Activated CD4-positive, alpha-beta memory T cell treated with anti-CD3 and anti-CD28 coated beads, Interleukin-2, amount 10 ng/mL, durations not matched to agents 7 days and 5 days (primary cell): ENCODE measurements around the gene CP. TPM values are rescaled to one million over a fixed set of nuclear protein-coding genes. Genes with fewer than 3 reads are reported as not detected.

Source experiments
- CTCF ChIA-PET: fragments of 350-600 bp; sonication (Branson Sonifier 250); formaldehyde crosslinking; loops from one replicate; lab custom pipeline; 2021; ENCODE audit warnings: antibody characterized with exemption, inconsistent platforms; lab: Charles Lee
- POLR2A ChIA-PET: fragments of 350-600 bp; sonication (Branson Sonifier 250); formaldehyde crosslinking; loops from one replicate; lab custom pipeline; 2021; ENCODE audit warnings: antibody characterized with exemption; lab: Charles Lee
- DNase-seq: peaks from one replicate; pipeline ENCODE4 v3.0.0-alpha.2; 2020
- H3K27ac Mint-ChIP-seq: one replicate; pipeline ENCODE4 v1.8.0; 2021; ENCODE audit warnings: mild to moderate bottlenecking, mixed read lengths
- H3K27me3 Mint-ChIP-seq: one replicate; pipeline ENCODE4 v1.8.0; 2021; ENCODE audit warnings: mixed read lengths
- H3K36me3 Mint-ChIP-seq: one replicate; pipeline ENCODE4 v1.8.0; 2021; ENCODE audit warnings: low read depth, mixed read lengths
- H3K4me1 Mint-ChIP-seq: one replicate; pipeline ENCODE4 v1.8.0; 2021; ENCODE audit warnings: mixed read lengths
- H3K4me3 Mint-ChIP-seq: one replicate; pipeline ENCODE4 v1.8.0; 2021; ENCODE audit warnings: mild to moderate bottlenecking, mixed read lengths
- H3K9me3 Mint-ChIP-seq: one replicate; pipeline ENCODE4 v1.8.0; 2021; ENCODE audit warnings: mixed read lengths
- total RNA-seq, 2 experiments: library from RNA; stranded (reverse); gene quantifications; one replicate each; pipeline ENCODE4 v1.2.3, GENCODE V29; 2021

The CP gene
- total RNA-seq, 2 experiments from 2014 or later = not detected

DNA sequence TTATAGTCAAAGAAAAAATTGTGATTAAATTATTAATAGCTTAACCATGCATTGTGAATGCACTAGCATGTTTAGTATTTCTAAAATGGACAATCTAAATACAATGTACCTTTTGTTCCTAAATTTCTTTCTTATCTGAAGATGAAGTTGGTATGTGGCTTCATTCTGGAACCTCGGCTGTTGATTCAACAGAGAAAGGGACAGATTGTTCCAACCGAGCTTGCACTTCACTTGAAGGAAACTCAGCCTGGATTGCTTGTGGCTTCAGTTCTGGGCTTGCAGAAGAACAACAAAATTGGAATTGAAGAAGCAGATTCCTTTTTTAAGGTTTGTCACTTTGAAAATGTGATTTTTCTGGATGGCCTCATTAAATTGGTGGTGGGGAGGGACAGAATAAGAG, 59.6 kb downstream of the CP start:
- no peaks in the 10 kb centered on the region for H3K4me1 Mint-ChIP-seq
- CTCF ChIA-PET = no interaction called here
- H3K9me3 Mint-ChIP-seq = no peaks in the 10 kb centered on the region

DNA sequence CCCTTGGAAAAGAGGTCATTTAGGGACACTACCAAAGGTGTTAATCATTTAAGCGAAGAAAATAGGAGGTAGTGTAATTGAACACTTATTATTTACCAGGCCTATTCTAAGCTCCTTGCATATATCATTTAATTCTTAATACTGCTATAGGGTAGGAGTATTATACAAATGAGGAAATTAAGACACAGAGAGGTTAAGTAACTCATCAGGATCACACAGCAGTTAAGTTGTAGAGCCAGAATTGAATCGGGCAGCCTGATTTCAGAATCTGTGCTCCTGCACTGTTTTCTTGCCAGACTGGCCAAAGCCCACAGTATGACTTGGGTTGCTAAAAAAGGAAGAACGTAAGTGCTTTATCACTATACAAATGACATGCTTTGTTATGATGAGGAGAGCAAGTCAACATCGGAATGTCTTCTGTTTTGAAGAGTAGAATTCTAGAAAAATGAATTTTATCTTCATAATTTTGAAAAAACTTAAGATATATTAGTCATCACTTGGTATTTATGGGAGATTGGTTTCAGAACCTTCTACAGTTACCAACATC, 60.8 kb downstream of the CP start:
- Mint-ChIP-seq H3K27ac (no peak overlapping the region), H3K9me3 (no peaks in the 10 kb centered on the region), H3K36me3 (peaks cover 44% of the 10 kb centered on the region), H3K4me1 (no peaks in the 10 kb centered on the region), H3K27me3 (no peaks in the 10 kb centered on the region), H3K4me3 (no peak overlapping the region)
- DNase-seq = no peak
- ChIA-PET CTCF (no interaction called here), POLR2A (interaction anchor here (0.9 kb wide), 1 partner anchor 31 kb away, joined by 3 read pairs; no protein-coding TSS in a partner anchor)

More for the DNA sequence above, 59.6 kb downstream of the CP start:
- Mint-ChIP-seq H3K36me3 (peaks cover 46% of the 10 kb centered on the region), H3K27me3 (no peaks in the 10 kb centered on the region), H3K4me3 (no peak overlapping the region), H3K27ac (no peak overlapping the region)
- no peak for DNase-seq
- POLR2A ChIA-PET = no interaction called here

DNA sequence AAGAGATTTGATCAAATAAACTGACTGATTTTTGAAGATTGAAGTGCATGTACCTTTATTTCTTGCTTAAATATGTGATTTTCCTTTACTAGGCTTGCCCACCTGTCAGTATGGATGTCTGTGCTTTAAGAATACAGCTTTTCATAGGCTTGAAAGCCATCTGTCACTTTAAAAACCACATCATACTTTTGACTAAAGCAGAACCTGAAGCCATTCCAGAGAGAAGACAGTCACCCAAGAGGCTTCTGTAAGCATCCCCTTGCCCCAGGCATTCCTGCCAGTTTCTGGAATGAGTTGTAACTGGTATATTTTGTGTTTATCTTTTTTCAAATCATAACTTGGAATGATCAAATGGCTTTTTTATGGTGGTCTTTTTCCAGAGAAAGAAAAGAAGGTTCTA, 68.2 kb downstream of the CP start:
- POLR2A ChIA-PET = interaction anchor here (1.5 kb wide), 1 partner anchor 24 kb away, joined by 7 read pairs; no protein-coding TSS in a partner anchor
- DNase-seq = no peak
- peaks cover 50% of the 10 kb centered on the region for H3K36me3 Mint-ChIP-seq

DNA sequence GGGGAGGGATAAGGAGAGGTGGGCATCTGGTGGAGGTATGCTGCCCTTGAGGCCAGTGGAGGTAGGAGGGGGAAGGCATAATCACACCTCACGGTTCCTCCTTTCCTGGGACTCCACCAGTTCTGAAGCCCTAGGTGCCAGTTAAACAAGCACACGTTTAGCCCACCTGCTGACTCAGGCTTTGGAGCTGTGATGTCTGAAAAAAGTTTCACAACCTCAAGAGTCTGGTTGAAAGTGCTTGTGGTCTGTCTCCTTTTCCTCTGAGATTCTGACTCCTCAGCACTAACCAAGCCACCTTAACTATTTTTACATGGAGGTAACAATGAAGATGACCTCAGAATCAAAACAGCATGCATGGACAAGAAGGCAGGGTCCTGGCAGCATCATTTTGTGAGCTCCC, 69.2 kb downstream of the CP start:
- no peak overlapping the region for H3K27ac Mint-ChIP-seq
- no peaks in the 10 kb centered on the region for H3K9me3 Mint-ChIP-seq
- H3K36me3 Mint-ChIP-seq = peaks cover 51% of the 10 kb centered on the region
- no peaks in the 10 kb centered on the region for H3K27me3 Mint-ChIP-seq
- POLR2A ChIA-PET = interaction anchor here (1.0 to 1.5 kb wide), 2 partner anchors 23 to 24 kb away, joined by 3 to 7 read pairs; no protein-coding TSS in a partner anchor
- peak; percentile 45 for DNase-seq
- peaks cover 18% of the 10 kb centered on the region for H3K4me1 Mint-ChIP-seq
- no peak overlapping the region for H3K4me3 Mint-ChIP-seq
- CTCF ChIA-PET = interaction anchor here (1.6 kb wide), 1 partner anchor 197 kb away, joined by 4 read pairs; no protein-coding TSS in a partner anchor

More for the DNA sequence above, 68.2 kb downstream of the CP start:
- CTCF ChIA-PET = interaction anchor here (1.6 kb wide), 1 partner anchor 198 kb away, joined by 4 read pairs; no protein-coding TSS in a partner anchor
- no peak overlapping the region for H3K4me3 Mint-ChIP-seq
- no peaks in the 10 kb centered on the region for H3K9me3 Mint-ChIP-seq
- peaks cover 18% of the 10 kb centered on the region for H3K4me1 Mint-ChIP-seq
- no peaks in the 10 kb centered on the region for H3K27me3 Mint-ChIP-seq
- H3K27ac Mint-ChIP-seq = no peak overlapping the region

DNA sequence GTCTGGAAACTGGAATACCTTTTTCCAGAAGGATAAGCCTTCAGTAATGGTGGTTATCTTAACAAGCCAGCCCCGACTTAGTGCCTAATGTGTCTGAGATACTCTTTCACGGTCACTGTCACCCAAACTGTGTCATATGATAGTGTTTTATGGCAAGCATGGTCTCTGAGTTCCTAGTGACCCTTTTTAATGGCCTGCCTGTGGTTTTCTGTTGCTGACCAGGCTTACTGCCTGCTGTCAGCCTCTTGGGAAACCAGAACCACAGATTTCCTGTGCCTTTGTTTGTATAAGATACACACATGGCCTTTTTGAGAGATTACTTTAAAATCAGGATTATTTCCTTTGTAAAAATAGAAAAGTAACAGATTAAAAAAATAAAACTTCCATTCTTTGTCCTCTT, 69.8 kb downstream of the CP start:
- no peaks in the 10 kb centered on the region for H3K27me3 Mint-ChIP-seq
- H3K4me3 Mint-ChIP-seq = no peak overlapping the region
- H3K27ac Mint-ChIP-seq = no peak overlapping the region
- CTCF ChIA-PET = interaction anchor here (1.6 kb wide), 1 partner anchor 197 kb away, joined by 4 read pairs; no protein-coding TSS in a partner anchor
- no peaks in the 10 kb centered on the region for H3K9me3 Mint-ChIP-seq
- no peak for DNase-seq
- POLR2A ChIA-PET = no interaction called here
- peaks cover 48% of the 10 kb centered on the region for H3K36me3 Mint-ChIP-seq
- peaks cover 18% of the 10 kb centered on the region for H3K4me1 Mint-ChIP-seq

DNA sequence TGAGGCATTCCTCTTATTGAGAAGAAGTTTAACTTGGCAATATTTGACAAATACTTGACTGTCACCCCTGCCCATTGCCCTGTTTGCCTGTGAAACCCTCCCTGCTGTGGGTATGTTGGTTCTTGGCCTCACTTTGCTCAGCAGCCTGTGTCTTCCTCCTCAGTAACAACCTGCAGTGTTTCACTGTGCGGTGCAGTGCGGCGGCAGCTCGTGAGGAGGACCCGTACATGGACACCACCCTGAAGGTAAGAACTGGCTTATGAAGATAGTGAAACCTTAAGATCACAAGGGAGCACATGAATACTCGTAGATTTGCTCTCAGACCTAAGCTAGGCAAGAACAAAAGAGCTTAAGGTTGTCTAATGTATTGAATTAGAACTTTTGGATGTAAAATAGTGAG, 71.2 kb downstream of the CP start:
- no peak overlapping the region for H3K27ac Mint-ChIP-seq
- no peak overlapping the region for H3K4me3 Mint-ChIP-seq
- H3K36me3 Mint-ChIP-seq = peaks cover 46% of the 10 kb centered on the region
- H3K27me3 Mint-ChIP-seq = no peaks in the 10 kb centered on the region
- H3K4me1 Mint-ChIP-seq = peaks cover 20% of the 10 kb centered on the region
- DNase-seq = no peak
- no peaks in the 10 kb centered on the region for H3K9me3 Mint-ChIP-seq
- CTCF ChIA-PET = no interaction called here
- POLR2A ChIA-PET = no interaction called here

DNA sequence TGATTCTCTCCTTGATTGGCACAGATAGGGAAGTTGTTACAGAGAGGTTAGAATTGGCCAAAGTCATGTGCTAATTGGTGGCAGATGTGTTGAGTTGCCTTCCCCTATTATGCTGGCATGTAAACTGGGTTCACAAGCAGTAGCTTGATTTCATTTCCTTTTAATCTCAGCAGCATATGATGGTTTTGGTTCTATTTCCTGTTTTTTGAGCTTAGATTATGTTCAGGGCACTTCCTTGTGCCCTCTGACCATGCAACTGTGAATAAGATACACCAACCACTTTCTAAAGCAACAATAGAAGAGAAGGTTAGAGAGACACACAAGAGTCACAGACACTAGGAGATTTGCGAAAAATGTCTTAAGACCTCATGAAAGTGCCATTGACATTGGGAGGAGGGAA, 75.7 kb downstream of the CP start:
- POLR2A ChIA-PET = interaction anchor here (1.7 kb wide), 1 partner anchor 16 kb away, joined by 10 read pairs; the partner anchor contains the start of gene HPS3

DNA sequence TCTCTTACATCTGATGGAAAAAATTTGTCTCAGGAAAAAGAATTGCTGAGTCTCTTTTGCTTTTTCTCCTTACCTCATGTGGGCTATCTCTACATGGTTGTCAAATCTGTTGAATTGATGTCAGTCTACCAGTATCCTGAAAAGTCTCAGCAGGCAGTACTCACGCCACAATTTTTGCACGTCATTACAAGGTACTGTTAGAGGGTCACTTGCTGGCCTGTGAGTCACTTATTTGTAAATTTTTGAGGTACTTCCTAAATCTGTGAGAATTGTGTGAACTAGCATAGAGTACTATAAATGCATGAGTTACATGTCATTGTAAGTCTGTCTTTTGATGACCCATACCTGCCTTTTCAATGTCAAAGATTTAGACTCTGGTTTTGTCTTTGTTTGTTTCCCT, 76.3 kb downstream of the CP start:
- Mint-ChIP-seq H3K4me1 (peaks cover 6% of the 10 kb centered on the region), H3K27ac (no peak overlapping the region), H3K4me3 (no peak overlapping the region), H3K27me3 (no peaks in the 10 kb centered on the region), H3K36me3 (peaks cover 44% of the 10 kb centered on the region), H3K9me3 (no peaks in the 10 kb centered on the region)
- CTCF ChIA-PET = interaction anchor here (1.3 kb wide), 1 partner anchor 15 kb away, joined by 3 read pairs; no protein-coding TSS in a partner anchor
- POLR2A ChIA-PET = interaction anchor here (1.7 kb wide), 1 partner anchor 16 kb away, joined by 10 read pairs; the partner anchor contains the start of gene HPS3
- DNase-seq = no peak

More for the DNA sequence above, 75.7 kb downstream of the CP start:
- no peak overlapping the region for H3K27ac Mint-ChIP-seq
- peaks cover 6% of the 10 kb centered on the region for H3K4me1 Mint-ChIP-seq
- H3K4me3 Mint-ChIP-seq = no peak overlapping the region
- no peak for DNase-seq
- H3K9me3 Mint-ChIP-seq = no peaks in the 10 kb centered on the region
- H3K27me3 Mint-ChIP-seq = no peaks in the 10 kb centered on the region
- peaks cover 47% of the 10 kb centered on the region for H3K36me3 Mint-ChIP-seq
- CTCF ChIA-PET = interaction anchor here (1.1 to 1.3 kb wide), 2 partner anchors 16 to 17 kb away, joined by 3 to 4 read pairs; partner anchors contain the start of gene HPS3

DNA sequence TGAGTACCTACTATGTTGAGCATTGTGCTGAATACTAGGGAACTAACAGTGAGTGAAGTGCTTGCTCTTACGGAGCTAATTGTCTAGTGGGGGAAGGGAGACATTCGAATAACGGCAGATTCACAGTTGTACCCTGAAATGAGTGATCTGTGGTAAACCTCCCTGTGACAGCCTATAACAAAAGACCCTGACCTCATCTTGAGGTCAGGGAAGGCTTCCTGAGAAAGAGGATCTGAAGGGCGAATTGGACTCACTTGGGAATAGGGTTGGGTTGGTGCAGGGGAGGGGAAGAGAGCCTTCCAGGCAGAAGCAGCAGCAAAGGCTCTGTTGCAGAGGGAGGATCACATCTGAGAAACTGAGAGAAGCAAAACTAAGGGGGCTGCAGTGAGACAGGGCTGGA, 78.9 kb downstream of the CP start:
- peaks cover 28% of the 10 kb centered on the region for H3K36me3 Mint-ChIP-seq
- H3K27ac Mint-ChIP-seq = no peak overlapping the region
- no peak overlapping the region for H3K4me3 Mint-ChIP-seq
- no peak for DNase-seq
- H3K9me3 Mint-ChIP-seq = no peaks in the 10 kb centered on the region
- H3K4me1 Mint-ChIP-seq = peaks cover 6% of the 10 kb centered on the region
- POLR2A ChIA-PET = no interaction called here
- no peaks in the 10 kb centered on the region for H3K27me3 Mint-ChIP-seq
- CTCF ChIA-PET = no interaction called here

DNA sequence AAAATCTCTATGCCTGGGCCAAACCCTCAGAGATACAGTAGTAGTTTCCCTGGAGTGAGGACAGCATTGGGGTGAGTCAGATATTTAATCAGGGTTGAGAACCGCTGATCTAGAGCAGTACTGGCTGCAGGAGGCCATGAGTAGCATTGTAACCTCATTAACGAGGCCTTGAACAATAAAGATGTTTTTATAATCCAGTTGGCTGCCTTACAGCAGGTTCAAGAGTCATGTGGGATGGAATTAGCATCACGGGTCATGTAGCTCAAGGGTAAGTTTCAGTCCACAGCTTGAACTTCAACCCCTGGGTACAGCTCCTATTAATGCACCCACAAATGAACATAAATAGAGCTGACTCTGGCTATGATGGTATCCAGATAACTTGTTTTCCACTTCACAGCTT, 87.1 kb downstream of the CP start:
- CTCF ChIA-PET = no interaction called here

DNA sequence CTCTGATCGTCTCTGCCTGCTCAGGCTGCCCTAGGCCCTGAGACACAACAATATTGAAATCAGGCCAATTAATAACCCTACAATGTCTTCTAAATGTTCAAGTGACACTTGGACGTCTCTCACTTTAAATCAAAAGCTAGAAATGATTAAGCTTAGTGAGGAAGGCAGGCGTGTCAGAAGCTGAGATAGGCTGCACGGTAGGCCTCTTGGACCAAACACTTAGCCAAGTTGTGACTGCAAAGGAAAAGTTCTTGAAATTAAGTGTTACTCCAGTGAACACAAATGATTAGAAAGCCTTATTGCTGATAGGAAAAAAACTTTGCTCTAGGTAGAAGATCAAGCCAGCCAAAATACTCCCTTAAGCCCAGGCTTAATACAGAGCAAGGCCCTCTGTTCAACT, 90.0 kb downstream of the CP start:
- no peak overlapping the region for H3K27ac Mint-ChIP-seq
- H3K4me3 Mint-ChIP-seq = peak overlapping the region; percentile 56
- peaks cover 36% of the 10 kb centered on the region for H3K4me1 Mint-ChIP-seq
- H3K27me3 Mint-ChIP-seq = peaks cover 6% of the 10 kb centered on the region
- no peaks in the 10 kb centered on the region for H3K9me3 Mint-ChIP-seq
- ChIA-PET CTCF (interaction anchor here (3.8 kb wide), 1 partner anchor 11 kb away, joined by 27 read pairs; no protein-coding TSS in a partner anchor), POLR2A (interaction anchor here (0.6 to 0.8 kb wide), 2 partner anchors 9 to 11 kb away, joined by 3 to 4 read pairs; no protein-coding TSS in a partner anchor)
- no peak for DNase-seq
- peaks cover 14% of the 10 kb centered on the region for H3K36me3 Mint-ChIP-seq

More for the DNA sequence above, 87.1 kb downstream of the CP start:
- POLR2A ChIA-PET = no interaction called here
- Mint-ChIP-seq H3K27ac (no peak overlapping the region), H3K27me3 (no peaks in the 10 kb centered on the region), H3K4me1 (peaks cover 28% of the 10 kb centered on the region), H3K9me3 (no peaks in the 10 kb centered on the region), H3K36me3 (peaks cover 14% of the 10 kb centered on the region), H3K4me3 (no peak overlapping the region)
- no peak for DNase-seq

DNA sequence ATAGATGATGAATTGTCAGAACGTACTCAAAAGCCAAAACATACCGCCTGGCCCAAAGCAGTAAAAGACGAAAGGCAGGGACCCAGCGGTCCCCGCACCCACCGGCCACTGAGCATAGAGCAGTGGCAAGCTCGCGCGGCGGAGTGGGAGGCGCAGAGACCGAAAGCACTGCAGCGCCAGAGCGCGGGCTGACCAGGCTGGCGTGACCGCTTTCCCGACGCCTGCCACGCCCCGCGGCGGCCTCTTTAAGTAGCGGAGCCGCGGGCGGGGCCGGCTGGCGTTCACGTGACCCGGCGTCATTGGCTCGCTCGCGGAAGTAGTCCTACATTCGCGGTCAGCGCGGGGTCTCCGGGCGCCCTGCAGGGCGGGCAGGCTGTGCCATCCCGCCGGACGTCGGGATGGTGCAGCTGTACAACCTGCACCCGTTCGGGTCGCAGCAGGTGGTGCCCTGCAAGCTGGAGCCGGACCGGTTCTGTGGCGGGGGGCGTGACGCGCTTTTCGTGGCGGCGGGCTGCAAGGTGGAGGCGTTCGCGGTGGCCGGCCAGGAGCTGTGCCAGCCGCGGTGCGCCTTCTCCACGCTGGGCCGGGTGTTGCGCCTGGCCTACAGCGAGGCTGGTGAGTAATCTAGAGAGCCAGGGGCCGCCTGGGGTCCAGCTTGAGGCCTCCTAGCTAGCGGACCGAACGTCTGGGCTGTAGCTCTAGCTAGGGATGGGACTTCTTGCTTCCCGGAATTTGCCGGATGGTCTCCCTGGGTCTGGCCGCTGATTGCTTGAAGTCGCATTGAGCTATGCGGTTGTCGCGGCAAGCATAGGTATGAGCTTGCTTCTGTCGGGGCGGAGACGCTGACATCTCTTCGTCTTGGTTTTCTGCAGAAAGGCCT, 92.1 kb downstream of the CP start, which contains the start of gene HPS3:
Gene HPS3, plus strand, starts transcription at position 313 of the 880 bp plus-strand sequence. Its CDS starts 86 bp downstream, at position 399.
- H3K9me3 Mint-ChIP-seq = no peaks in the 10 kb centered on the region
- POLR2A ChIA-PET = interaction anchor here (0.7 to 2.2 kb wide), 19 partner anchors 8 to 529 kb away, joined by 3 to 20 read pairs (median 3); partner anchors contain the start of genes GYG1, HLTF and WWTR1

More for the DNA sequence above, 92.1 kb downstream of the CP start, which contains the start of gene HPS3:
- DNase-seq = peak; percentile 89
- Mint-ChIP-seq H3K36me3 (peaks cover 14% of the 10 kb centered on the region), H3K27me3 (peaks cover 16% of the 10 kb centered on the region), H3K4me1 (peaks cover 36% of the 10 kb centered on the region), H3K4me3 (peak within 1 kb of the TSS; percentile 93), H3K27ac (peak within 1 kb of the TSS; percentile 80)
- CTCF ChIA-PET = interaction anchor here (0.6 to 3.8 kb wide), 8 partner anchors 9 to 179 kb away, joined by 3 to 27 read pairs (median 4); no protein-coding TSS in a partner anchor
